Keratinocyte (primary cell): ENCODE results near the gene PARP2. TPM values are rescaled to one million over a fixed set of nuclear protein-coding genes. Genes with fewer than 3 reads are reported as not detected.

ENCODE experiments used
- DNase-seq: peaks from one replicate; pipeline ENCODE4 v3.0.0-alpha.2; 2011; ENCODE audit warnings: low read depth, missing footprints, low spot score
- FAIRE-seq: peaks from 2 replicates; lab custom pipeline; 2011; peaks lifted over from hg19 to GRCh38; lab: Jason Lieb, UNC
- H2AFZ ChIP-seq: 2 replicates; pipeline ENCODE4 v1.6.0; 2012; ENCODE audit warnings: low read length, control low read depth, inconsistent platforms; ENCODE audit not compliant: control insufficient read depth
- H3K27ac ChIP-seq: 2 replicates; pipeline ENCODE4 v1.5.1; 2011; ENCODE audit warnings: low read length; ENCODE audit not compliant: control insufficient read depth, insufficient read depth
- H3K27me3 ChIP-seq: 3 replicates; pipeline ENCODE4 v1.6.0; 2011; ENCODE audit warnings: low read length; ENCODE audit not compliant: control insufficient read depth, insufficient read depth; ENCODE audit errors: extremely low read depth
- H3K36me3 ChIP-seq, 2 experiments: 2 replicates in 1 of 2; 3 replicates in 1 of 2; pipeline ENCODE4 v1.5.1; 2011; ENCODE audit warnings: low read length in 2 of 2, mild to moderate bottlenecking in 1 of 2; ENCODE audit not compliant: control insufficient read depth in 2 of 2, insufficient read depth in 2 of 2; ENCODE audit errors: extremely low read depth in 1 of 2
- H3K4me1 ChIP-seq: 3 replicates; pipeline ENCODE4 v1.5.1; 2011; ENCODE audit warnings: low read length; ENCODE audit not compliant: control insufficient read depth, insufficient read depth; ENCODE audit errors: extremely low read depth
- H3K4me2 ChIP-seq: 3 replicates; pipeline ENCODE4 v1.6.0; 2011; ENCODE audit warnings: low read depth, low read length; ENCODE audit not compliant: control insufficient read depth, insufficient read depth; ENCODE audit errors: extremely low read depth
- H3K4me3 ChIP-seq, 3 experiments: fragments of 200-600 bp in 1 of 3; sonication (generic) in 1 of 3; 2 replicates in 2 of 3; 3 replicates in 1 of 3; pipeline ENCODE4 v1.5.1; 2011 to 2016; ENCODE audit warnings: low read length in 3 of 3, mild to moderate bottlenecking in 3 of 3, control low read depth in 2 of 3, inconsistent platforms in 1 of 3, low read depth in 1 of 3, mixed read lengths in 1 of 3, mixed run types in 1 of 3, moderate library complexity in 1 of 3; ENCODE audit not compliant: control insufficient read depth in 2 of 3, insufficient read depth in 2 of 3; ENCODE audit errors: extremely low read depth in 1 of 3
- H3K79me2 ChIP-seq: 2 replicates; pipeline ENCODE4 v1.6.0; 2012; ENCODE audit warnings: low read length; ENCODE audit not compliant: control insufficient read depth, insufficient read depth
- H3K9ac ChIP-seq: 3 replicates; pipeline ENCODE4 v1.6.0; 2011; ENCODE audit warnings: low read length; ENCODE audit not compliant: control insufficient read depth, insufficient read depth; ENCODE audit errors: extremely low read depth
- H3K9me1 ChIP-seq: 3 replicates; pipeline ENCODE4 v1.6.0; 2011; ENCODE audit warnings: low read length; ENCODE audit not compliant: control insufficient read depth, insufficient read depth; ENCODE audit errors: extremely low read depth
- H3K9me3 ChIP-seq: 2 replicates; pipeline ENCODE4 v1.5.1; 2012; ENCODE audit warnings: low read depth, low read length; ENCODE audit not compliant: control insufficient read depth
- H4K20me1 ChIP-seq: 3 replicates; pipeline ENCODE4 v1.6.0; 2011; ENCODE audit warnings: low read length; ENCODE audit not compliant: control insufficient read depth, insufficient read depth; ENCODE audit errors: extremely low read depth
- CTCF ChIP-seq, 3 experiments: IDR thresholded peaks in 1 of 3; conservative IDR thresholded peaks in 1 of 3; optimal IDR thresholded peaks in 1 of 3; 2 replicates in 2 of 3; 3 replicates in 1 of 3; pipeline versions ENCODE3 to v1.5.1; 2011; ENCODE audit warnings: low read length in 3 of 3, mild to moderate bottlenecking in 3 of 3, moderate library complexity in 2 of 3, control low read depth in 1 of 3, inconsistent platforms in 1 of 3; ENCODE audit not compliant: insufficient read depth in 2 of 3; ENCODE audit errors: extremely low read depth in 1 of 3
- EZH2 ChIP-seq: IDR thresholded peaks from one replicate; pipeline ENCODE4 v1.6.1; 2012; ENCODE audit warnings: inconsistent platforms, mild to moderate bottlenecking, low read length, moderate library complexity
- dilution Hi-C: fragments of 300-500 bp; cut with MboI; formaldehyde crosslinking; loops from one replicate; pipeline ENCODE4 v1.7.0; 2020; ENCODE audit warnings: low sequenced_read_pairs; ENCODE audit not compliant: extremely low pct_ligation_motif_present
- polyA plus RNA-seq, 5 experiments: library from polyadenylated mRNA; depleted of rRNA in 3 of 5; stranded (reverse) in 3 of 5; stranded (forward) in 1 of 5; unstranded in 1 of 5; fragments of >200 nt; gene quantifications; 1 replicate in 1 of 5; 2 replicates in 3 of 5; 3 replicates in 1 of 5; pipeline versions ENCODE4 v1.2.1 to v1.2.3, GENCODE V29; 2011 to 2012; ENCODE audit warnings: missing spikeins in 2 of 5, low read depth in 1 of 5, low replicate concordance in 1 of 5

The PARP2 gene
- polyA plus RNA-seq, 1 donor (not counting 4 experiments of a cell fraction or from before 2014, with no cell fraction given) = 24.7 TPM

GRCh38 chr14:20305265-20306078 is 38.0 kb upstream of the PARP2 start, which contains the start of gene TTC5:
TSS of gene TTC5 (minus strand) at chr14:20305951. CDS start at chr14:20305937, 14 bp downstream.
- peak within 1 kb of the TSS; percentile 93 for H3K4me2 ChIP-seq
- dilution Hi-C loops = no loop called here
- H3K9me1 ChIP-seq = no peaks in the 10 kb centered on the region
- no peaks in the 10 kb centered on the region for H3K9me3 ChIP-seq
- no peaks in the 10 kb centered on the region for H3K27me3 ChIP-seq
- H3K36me3 ChIP-seq = no peaks in the 10 kb centered on the region
- H3K4me1 ChIP-seq = peaks cover 11% of the 10 kb centered on the region
- TF ChIP-seq CTCF (optimal IDR thresholded peaks at IDR 0.05 in 1 of 3, IDR thresholded peaks at IDR 0.05 in 1 of 3, conservative IDR thresholded peaks at IDR 0.05 in 1 of 3; ENCODE audit: extremely low read depth in 1 of 3, insufficient read depth in 2 of 3, low read length in 3 of 3) (peak; percentile 88 to 97 (median 95)), EZH2 (no peak)
- H4K20me1 ChIP-seq = no peaks in the 10 kb centered on the region
- peaks cover 16% of the 10 kb centered on the region for H3K79me2 ChIP-seq
- H3K9ac ChIP-seq = peak within 1 kb of the TSS; percentile 74
- DNase-seq = no peak
- peak within 1 kb of the TSS; percentile 69 to 99 (median 97) for H3K4me3 ChIP-seq
- H3K27ac ChIP-seq = peak within 1 kb of the TSS; percentile 58
- FAIRE-seq = peak; percentile 74
- H2AFZ ChIP-seq = peak within 1 kb of the TSS; percentile 98

- Histone ChIP-seq H3K4me2 (no peak overlapping the region), H3K9ac (no peak overlapping the region), H3K4me3 (peak overlapping the region in 2 of 3 experiments; percentile 97 to 99), H2AFZ (no peak overlapping the region), H3K27me3 (no peaks in the 10 kb centered on the region), H3K36me3 (no peaks in the 10 kb centered on the region), H3K9me1 (no peaks in the 10 kb centered on the region), H3K27ac (no peak overlapping the region), H3K9me3 (no peaks in the 10 kb centered on the region), H3K79me2 (peaks cover 16% of the 10 kb centered on the region), H3K4me1 (peaks cover 11% of the 10 kb centered on the region), H4K20me1 (no peaks in the 10 kb centered on the region)
- DNase-seq = no peak
- dilution Hi-C loops = no loop called here
- no peak for TF ChIP-seq EZH2
- TF ChIP-seq CTCF (optimal IDR thresholded peaks at IDR 0.05 in 1 of 3, IDR thresholded peaks at IDR 0.05 in 1 of 3, conservative IDR thresholded peaks at IDR 0.05 in 1 of 3; ENCODE audit: extremely low read depth in 1 of 3, insufficient read depth in 2 of 3, low read length in 3 of 3) = no peak
- FAIRE-seq = no peak
These were observed 37.4 kb upstream of the PARP2 start for GRCh38 chr14:20306079-20306423.
